Activated CD4-positive, alpha-beta T cell treated with anti-CD3 and anti-CD28 coated beads, Interleukin-2, amount 10 ng/mL, durations not matched to agents 7 days and 5 days (primary cell): ENCODE results near the gene METTL18. TPM values are rescaled to one million over a fixed set of nuclear protein-coding genes. Genes with fewer than 3 reads are reported as not detected.

Experiments used
- CTCF ChIA-PET: fragments of 350-600 bp; sonication (Branson Sonifier 250); formaldehyde crosslinking; loops from one replicate; lab custom pipeline; 2021; ENCODE audit warnings: antibody characterized with exemption; lab: Charles Lee
- POLR2A ChIA-PET: fragments of 350-600 bp; sonication (Branson Sonifier 250); formaldehyde crosslinking; loops from one replicate; lab custom pipeline; 2021; ENCODE audit warnings: antibody characterized with exemption; lab: Charles Lee
- DNase-seq: peaks from one replicate; pipeline ENCODE4 v3.0.0-alpha.2; 2020
- H3K27ac Mint-ChIP-seq: one replicate; pipeline ENCODE4 v1.8.0; 2021; ENCODE audit warnings: mild to moderate bottlenecking, moderate library complexity, mixed read lengths
- H3K27me3 Mint-ChIP-seq: one replicate; pipeline ENCODE4 v1.8.0; 2021; ENCODE audit warnings: mixed read lengths
- H3K36me3 Mint-ChIP-seq: one replicate; pipeline ENCODE4 v1.8.0; 2021; ENCODE audit warnings: low read depth, mixed read lengths
- H3K4me1 Mint-ChIP-seq: one replicate; pipeline ENCODE4 v1.8.0; 2021; ENCODE audit warnings: mixed read lengths
- H3K4me3 Mint-ChIP-seq: one replicate; pipeline ENCODE4 v1.8.0; 2021; ENCODE audit warnings: mild to moderate bottlenecking, moderate library complexity, mixed read lengths
- H3K9me3 Mint-ChIP-seq: one replicate; pipeline ENCODE4 v1.8.0; 2021; ENCODE audit warnings: mixed read lengths
- total RNA-seq, 2 experiments: library from RNA; stranded (reverse); gene quantifications; one replicate each; pipeline ENCODE4 v1.2.3, GENCODE V29; 2021

METTL18 gene
- total RNA-seq, 2 experiments from 2014 or later = 13.4 to 18.4 TPM

GRCh38 chr1:169782596-169782995 is 12.1 kb downstream of the METTL18 start:
- CTCF ChIA-PET = no interaction called here
- no peak overlapping the region for H3K4me3 Mint-ChIP-seq
- POLR2A ChIA-PET = interaction anchor here (0.7 kb wide), 1 partner anchor 155 kb away, joined by 4 read pairs; no protein-coding TSS in a partner anchor
- peaks cover 30% of the 10 kb centered on the region for H3K27me3 Mint-ChIP-seq
- no peak for DNase-seq
- H3K9me3 Mint-ChIP-seq = peaks cover 2% of the 10 kb centered on the region
- H3K27ac Mint-ChIP-seq = no peak overlapping the region
- no peaks in the 10 kb centered on the region for H3K4me1 Mint-ChIP-seq
- H3K36me3 Mint-ChIP-seq = no peaks in the 10 kb centered on the region

- CTCF ChIA-PET = interaction anchor here (1.0 kb wide), 1 partner anchor 194 kb away, joined by 3 read pairs; the partner anchor contains the start of gene F5
- H3K27me3 Mint-ChIP-seq = peaks cover 18% of the 10 kb centered on the region
- POLR2A ChIA-PET = no interaction called here
- H3K4me3 Mint-ChIP-seq = no peak overlapping the region
- H3K36me3 Mint-ChIP-seq = no peaks in the 10 kb centered on the region
- H3K4me1 Mint-ChIP-seq = no peaks in the 10 kb centered on the region
- H3K27ac Mint-ChIP-seq = no peak overlapping the region
- DNase-seq = no peak
- peaks cover 2% of the 10 kb centered on the region for H3K9me3 Mint-ChIP-seq
Measured at GRCh38 chr1:169779970-169780369, 14.7 kb downstream of the METTL18 start.

GRCh38 chr1:169779150-169779549 is 15.6 kb downstream of the METTL18 start:
- peaks cover 2% of the 10 kb centered on the region for H3K9me3 Mint-ChIP-seq
- no peak for DNase-seq
- ChIA-PET CTCF (interaction anchor here (1.0 kb wide), 1 partner anchor 193 kb away, joined by 3 read pairs; the partner anchor contains the start of gene F5), POLR2A (no interaction called here)
- H3K36me3 Mint-ChIP-seq = no peaks in the 10 kb centered on the region
- H3K4me1 Mint-ChIP-seq = no peaks in the 10 kb centered on the region
- no peak overlapping the region for H3K27ac Mint-ChIP-seq
- H3K4me3 Mint-ChIP-seq = no peak overlapping the region
- peaks cover 11% of the 10 kb centered on the region for H3K27me3 Mint-ChIP-seq

GRCh38 chr1:169776440-169776839 is 18.3 kb downstream of the METTL18 start:
- DNase-seq = no peak
- ChIA-PET POLR2A (no interaction called here), CTCF (no interaction called here)
- no peaks in the 10 kb centered on the region for H3K27me3 Mint-ChIP-seq
- H3K4me1 Mint-ChIP-seq = no peaks in the 10 kb centered on the region
- H3K4me3 Mint-ChIP-seq = no peak overlapping the region
- H3K9me3 Mint-ChIP-seq = peaks cover 2% of the 10 kb centered on the region
- H3K27ac Mint-ChIP-seq = no peak overlapping the region
- H3K36me3 Mint-ChIP-seq = no peaks in the 10 kb centered on the region

- DNase-seq = no peak
- ChIA-PET POLR2A (no interaction called here), CTCF (no interaction called here)
- no peaks in the 10 kb centered on the region for H3K36me3 Mint-ChIP-seq
- no peaks in the 10 kb centered on the region for H3K9me3 Mint-ChIP-seq
- H3K27ac Mint-ChIP-seq = no peak overlapping the region
- peaks cover 5% of the 10 kb centered on the region for H3K27me3 Mint-ChIP-seq
- H3K4me3 Mint-ChIP-seq = no peak overlapping the region
- H3K4me1 Mint-ChIP-seq = no peaks in the 10 kb centered on the region
Measured at GRCh38 chr1:169768161-169768560, 26.5 kb downstream of the METTL18 start.

GRCh38 chr1:169765580-169766331 is 29.0 kb downstream of the METTL18 start:
- H3K27me3 Mint-ChIP-seq = peaks cover 5% of the 10 kb centered on the region
- H3K27ac Mint-ChIP-seq = no peak overlapping the region
- no peaks in the 10 kb centered on the region for H3K9me3 Mint-ChIP-seq
- POLR2A ChIA-PET = no interaction called here
- CTCF ChIA-PET = interaction anchor here (0.6 kb wide), 1 partner anchor 1341 kb away, joined by 3 read pairs; no protein-coding TSS in a partner anchor
- no peaks in the 10 kb centered on the region for H3K4me1 Mint-ChIP-seq
- H3K4me3 Mint-ChIP-seq = no peak overlapping the region
- no peak for DNase-seq
- no peaks in the 10 kb centered on the region for H3K36me3 Mint-ChIP-seq

- Mint-ChIP-seq H3K9me3 (no peaks in the 10 kb centered on the region), H3K36me3 (no peaks in the 10 kb centered on the region), H3K4me1 (no peaks in the 10 kb centered on the region), H3K27ac (no peak overlapping the region), H3K27me3 (peaks cover 5% of the 10 kb centered on the region), H3K4me3 (no peak overlapping the region)
- no peak for DNase-seq
- ChIA-PET CTCF (no interaction called here), POLR2A (no interaction called here)
Measured at GRCh38 chr1:169764919-169765318, 29.8 kb downstream of the METTL18 start.

- Mint-ChIP-seq H3K4me3 (no peak overlapping the region), H3K9me3 (peaks cover 6% of the 10 kb centered on the region), H3K27me3 (peaks cover 10% of the 10 kb centered on the region), H3K27ac (no peak overlapping the region), H3K36me3 (peaks cover 2% of the 10 kb centered on the region), H3K4me1 (no peaks in the 10 kb centered on the region)
- POLR2A ChIA-PET = no interaction called here
- CTCF ChIA-PET = no interaction called here
- no peak for DNase-seq
Measured at GRCh38 chr1:169762699-169763098, 32.0 kb downstream of the METTL18 start.

GRCh38 chr1:169759038-169759437 is 35.7 kb downstream of the METTL18 start:
- no peak overlapping the region for H3K27ac Mint-ChIP-seq
- POLR2A ChIA-PET = no interaction called here

GRCh38 chr1:169753549-169753948 is 41.2 kb downstream of the METTL18 start:
- H3K27ac Mint-ChIP-seq = no peak overlapping the region
- H3K9me3 Mint-ChIP-seq = no peaks in the 10 kb centered on the region
- CTCF ChIA-PET = no interaction called here
- POLR2A ChIA-PET = no interaction called here
- no peaks in the 10 kb centered on the region for H3K36me3 Mint-ChIP-seq
- DNase-seq = no peak
- H3K27me3 Mint-ChIP-seq = peaks cover 5% of the 10 kb centered on the region
- H3K4me1 Mint-ChIP-seq = no peaks in the 10 kb centered on the region
- H3K4me3 Mint-ChIP-seq = no peak overlapping the region

More at GRCh38 chr1:169759038-169759437, 35.7 kb downstream of the METTL18 start:
- Mint-ChIP-seq H3K27me3 (peaks cover 10% of the 10 kb centered on the region), H3K9me3 (peaks cover 6% of the 10 kb centered on the region), H3K4me3 (no peak overlapping the region), H3K4me1 (no peaks in the 10 kb centered on the region), H3K36me3 (peaks cover 2% of the 10 kb centered on the region)
- no peak for DNase-seq
- CTCF ChIA-PET = no interaction called here

GRCh38 chr1:169750041-169750440 is 44.7 kb downstream of the METTL18 start:
- CTCF ChIA-PET = no interaction called here
- POLR2A ChIA-PET = no interaction called here

GRCh38 chr1:169746550-169746949 is 48.2 kb downstream of the METTL18 start:
- no peak overlapping the region for H3K27ac Mint-ChIP-seq
- H3K27me3 Mint-ChIP-seq = peaks cover 13% of the 10 kb centered on the region
- H3K4me3 Mint-ChIP-seq = no peak overlapping the region
- H3K36me3 Mint-ChIP-seq = no peaks in the 10 kb centered on the region
- CTCF ChIA-PET = no interaction called here
- H3K9me3 Mint-ChIP-seq = no peaks in the 10 kb centered on the region
- DNase-seq = no peak
- POLR2A ChIA-PET = no interaction called here
- no peaks in the 10 kb centered on the region for H3K4me1 Mint-ChIP-seq

More at GRCh38 chr1:169750041-169750440, 44.7 kb downstream of the METTL18 start:
- DNase-seq = no peak
- no peak overlapping the region for H3K27ac Mint-ChIP-seq
- no peak overlapping the region for H3K4me3 Mint-ChIP-seq
- H3K36me3 Mint-ChIP-seq = no peaks in the 10 kb centered on the region
- H3K4me1 Mint-ChIP-seq = no peaks in the 10 kb centered on the region
- peaks cover 14% of the 10 kb centered on the region for H3K27me3 Mint-ChIP-seq
- no peaks in the 10 kb centered on the region for H3K9me3 Mint-ChIP-seq

GRCh38 chr1:169745015-169745861 is 49.5 kb downstream of the METTL18 start:
- CTCF ChIA-PET = interaction anchor here (1.5 kb wide), 1 partner anchor 8 kb away, joined by 3 read pairs; no protein-coding TSS in a partner anchor
- H3K27me3 Mint-ChIP-seq = peaks cover 13% of the 10 kb centered on the region
- DNase-seq = no peak
- POLR2A ChIA-PET = no interaction called here
- H3K9me3 Mint-ChIP-seq = no peaks in the 10 kb centered on the region
- no peak overlapping the region for H3K4me3 Mint-ChIP-seq
- no peak overlapping the region for H3K27ac Mint-ChIP-seq
- no peaks in the 10 kb centered on the region for H3K4me1 Mint-ChIP-seq
- no peaks in the 10 kb centered on the region for H3K36me3 Mint-ChIP-seq
